KMS-11 (cell line): Measurements from ENCODE around the gene SKAP1.

Experiments used
- H2AFZ ChIP-seq: fragments of 200-600 bp; sonication (generic); 2 replicates; pipeline ENCODE4 v1.6.1; 2016; ENCODE audit warnings: antibody characterized with exemption, mixed run types, low read depth
- H3K27ac ChIP-seq: fragments of 200-600 bp; sonication (generic); 2 replicates; pipeline ENCODE4 v1.6.1; 2016; ENCODE audit warnings: mild to moderate bottlenecking, mixed run types
- H3K27me3 ChIP-seq: fragments of 200-600 bp; sonication (generic); 2 replicates; pipeline ENCODE4 v1.6.1; 2017; ENCODE audit warnings: mild to moderate bottlenecking, low read depth, mixed run types, moderate library complexity; ENCODE audit not compliant: insufficient read depth
- H3K36me3 ChIP-seq: fragments of 200-600 bp; sonication (generic); 2 replicates; pipeline ENCODE4 v1.6.1; 2017; ENCODE audit warnings: mild to moderate bottlenecking, mixed run types; ENCODE audit not compliant: insufficient read depth
- H3K4me1 ChIP-seq: fragments of 200-600 bp; sonication (generic); 2 replicates; pipeline ENCODE4 v1.6.1; 2016; ENCODE audit warnings: mild to moderate bottlenecking, low read depth, mixed run types; ENCODE audit not compliant: poor library complexity, severe bottlenecking
- H3K4me2 ChIP-seq: fragments of 200-600 bp; sonication (generic); 2 replicates; pipeline ENCODE4 v1.7.0; 2016; ENCODE audit warnings: mild to moderate bottlenecking, mixed run types
- H3K4me3 ChIP-seq: fragments of 200-600 bp; sonication (generic); IDR thresholded peaks from 2 replicates; pipeline ENCODE4 v1.6.1; 2017; ENCODE audit warnings: low read depth, low read length, mixed read lengths; ENCODE audit not compliant: insufficient read depth
- H3K79me2 ChIP-seq: fragments of 200-600 bp; sonication (generic); 2 replicates; pipeline ENCODE4 v1.6.1; 2016; ENCODE audit warnings: low read depth, mixed run types; ENCODE audit not compliant: insufficient read depth
- H3K9ac ChIP-seq: fragments of 200-600 bp; sonication (generic); 2 replicates; pipeline ENCODE4 v1.6.1; 2016; ENCODE audit warnings: mild to moderate bottlenecking, mixed run types
- H4K20me1 ChIP-seq: fragments of 200-600 bp; sonication (generic); 2 replicates; pipeline ENCODE4 v1.6.1; 2016; ENCODE audit warnings: mild to moderate bottlenecking, mixed run types; ENCODE audit not compliant: insufficient read depth
- TF ChIP-seq, protein P1 (sequence below): fragments of 200-600 bp; sonication (generic); conservative IDR thresholded peaks from 2 replicates; pipeline ENCODE4 v1.6.1; 2017; ENCODE audit warnings: low read depth, mild to moderate bottlenecking, antibody characterized with exemption, low read length, moderate library complexity, mixed read lengths

The SKAP1 gene

DNA sequence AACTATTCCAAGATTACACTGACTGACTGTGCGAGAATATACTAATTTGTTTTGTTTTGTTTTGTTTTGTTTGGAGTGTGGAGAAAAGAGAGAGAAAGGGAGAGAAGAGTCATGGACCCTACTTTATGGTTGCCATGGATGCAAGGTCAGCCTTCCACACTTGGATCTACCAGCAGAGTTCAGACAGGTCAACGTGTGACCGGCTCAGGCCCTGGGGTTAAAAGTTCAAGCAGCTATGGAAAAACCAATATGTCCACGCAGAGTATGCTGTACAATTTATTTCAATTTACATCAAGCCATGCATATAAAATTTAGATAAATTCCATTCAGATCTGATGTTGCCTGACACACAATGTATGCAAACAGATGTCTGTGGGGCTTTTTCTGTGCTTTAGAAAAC lies 122.8 kb downstream of the SKAP1 start:
- H3K79me2 ChIP-seq, result no peaks in the 10 kb centered on the region
- no peak overlapping the region for H2AFZ ChIP-seq
- no peak overlapping the region for H3K4me3 ChIP-seq
- no peak overlapping the region for H3K27ac ChIP-seq
- no peaks in the 10 kb centered on the region for H3K36me3 ChIP-seq
- peaks cover 14% of the 10 kb centered on the region for H3K4me1 ChIP-seq
- no peaks in the 10 kb centered on the region for H4K20me1 ChIP-seq
- TF ChIP-seq, protein P1, sequence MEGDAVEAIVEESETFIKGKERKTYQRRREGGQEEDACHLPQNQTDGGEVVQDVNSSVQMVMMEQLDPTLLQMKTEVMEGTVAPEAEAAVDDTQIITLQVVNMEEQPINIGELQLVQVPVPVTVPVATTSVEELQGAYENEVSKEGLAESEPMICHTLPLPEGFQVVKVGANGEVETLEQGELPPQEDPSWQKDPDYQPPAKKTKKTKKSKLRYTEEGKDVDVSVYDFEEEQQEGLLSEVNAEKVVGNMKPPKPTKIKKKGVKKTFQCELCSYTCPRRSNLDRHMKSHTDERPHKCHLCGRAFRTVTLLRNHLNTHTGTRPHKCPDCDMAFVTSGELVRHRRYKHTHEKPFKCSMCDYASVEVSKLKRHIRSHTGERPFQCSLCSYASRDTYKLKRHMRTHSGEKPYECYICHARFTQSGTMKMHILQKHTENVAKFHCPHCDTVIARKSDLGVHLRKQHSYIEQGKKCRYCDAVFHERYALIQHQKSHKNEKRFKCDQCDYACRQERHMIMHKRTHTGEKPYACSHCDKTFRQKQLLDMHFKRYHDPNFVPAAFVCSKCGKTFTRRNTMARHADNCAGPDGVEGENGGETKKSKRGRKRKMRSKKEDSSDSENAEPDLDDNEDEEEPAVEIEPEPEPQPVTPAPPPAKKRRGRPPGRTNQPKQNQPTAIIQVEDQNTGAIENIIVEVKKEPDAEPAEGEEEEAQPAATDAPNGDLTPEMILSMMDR, result no peak
- H3K27me3 ChIP-seq, result no peaks in the 10 kb centered on the region
- no peak overlapping the region for H3K9ac ChIP-seq
- no peak overlapping the region for H3K4me2 ChIP-seq

DNA sequence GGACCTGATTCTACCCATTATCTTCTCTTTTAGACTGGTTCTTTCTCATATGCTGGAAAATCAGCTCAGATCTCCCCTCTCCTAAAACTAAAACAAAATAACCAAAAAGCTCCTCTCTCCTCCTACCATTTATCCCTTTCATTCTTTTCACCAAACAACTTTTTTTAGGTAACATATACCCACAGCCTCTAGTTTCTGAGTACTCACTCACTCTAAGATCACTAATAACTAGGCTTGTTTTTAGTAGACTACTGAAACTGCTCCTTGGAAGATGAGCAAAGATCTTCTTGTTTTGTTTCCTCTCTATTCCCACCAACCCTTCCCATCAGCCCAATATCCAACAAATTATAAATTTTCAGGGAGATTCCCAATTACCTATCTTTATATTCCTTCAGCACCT lies 129.0 kb downstream of the SKAP1 start:
- H3K4me2 ChIP-seq, result no peak overlapping the region
- H3K27me3 ChIP-seq, result no peaks in the 10 kb centered on the region
- H3K36me3 ChIP-seq, result no peaks in the 10 kb centered on the region
- H3K4me1 ChIP-seq, result no peaks in the 10 kb centered on the region
- no peak overlapping the region for H2AFZ ChIP-seq
- H4K20me1 ChIP-seq, result no peaks in the 10 kb centered on the region
- no peaks in the 10 kb centered on the region for H3K79me2 ChIP-seq
- no peak overlapping the region for H3K4me3 ChIP-seq
- H3K27ac ChIP-seq, result no peak overlapping the region
- H3K9ac ChIP-seq, result no peak overlapping the region
- TF ChIP-seq, protein P1, result no peak

DNA sequence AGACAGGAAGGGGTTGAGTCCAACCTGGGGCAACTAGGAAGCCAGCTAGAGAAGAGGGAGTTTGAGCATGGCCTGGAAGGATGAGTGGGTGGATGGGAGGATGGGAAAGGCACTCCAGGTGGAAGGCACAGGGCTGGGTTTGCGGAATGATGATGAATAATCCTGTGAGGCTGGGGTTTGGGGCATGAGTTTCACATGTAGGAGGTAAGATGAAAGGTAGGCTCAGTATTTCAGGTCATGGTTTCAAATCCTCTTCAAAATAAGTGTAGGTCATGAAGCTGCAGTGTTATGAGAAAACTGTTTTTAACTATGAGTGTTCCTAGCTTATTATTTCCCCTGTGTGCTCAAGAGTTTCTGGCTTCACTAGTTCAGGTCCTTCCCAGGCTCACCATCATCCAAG lies 130.3 kb downstream of the SKAP1 start:
- Histone ChIP-seq H3K27ac (no peak overlapping the region), H3K4me3 (no peak overlapping the region), H3K36me3 (no peaks in the 10 kb centered on the region), H2AFZ (no peak overlapping the region), H3K9ac (no peak overlapping the region), H4K20me1 (no peaks in the 10 kb centered on the region), H3K79me2 (no peaks in the 10 kb centered on the region), H3K27me3 (no peaks in the 10 kb centered on the region), H3K4me2 (no peak overlapping the region), H3K4me1 (peaks cover 5% of the 10 kb centered on the region)
- TF ChIP-seq, protein P1, result no peak

DNA sequence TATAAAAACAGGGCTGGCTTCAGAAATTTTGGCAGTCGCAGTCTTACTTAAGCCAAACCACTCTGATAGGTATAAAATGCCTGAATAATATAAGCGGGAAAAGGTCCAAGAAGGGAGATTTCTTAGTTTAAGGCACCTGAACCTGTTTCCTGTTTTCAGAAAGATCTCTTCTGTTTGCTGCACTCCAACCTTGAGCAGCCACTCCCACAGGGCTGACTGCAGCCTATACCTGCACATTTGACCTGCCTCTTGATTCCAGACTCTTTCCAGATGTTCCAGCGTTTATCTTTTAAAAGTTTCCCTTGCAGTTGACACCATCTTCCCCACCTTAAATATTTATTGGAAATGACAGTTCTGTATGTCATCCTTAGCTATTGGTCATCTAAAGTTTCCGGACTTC lies 132.2 kb downstream of the SKAP1 start:
- H4K20me1 ChIP-seq, result no peaks in the 10 kb centered on the region
- H2AFZ ChIP-seq, result no peak overlapping the region
- no peak overlapping the region for H3K4me3 ChIP-seq
- TF ChIP-seq, protein P1, result no peak
- H3K4me2 ChIP-seq, result no peak overlapping the region
- no peak overlapping the region for H3K9ac ChIP-seq
- H3K27me3 ChIP-seq, result no peaks in the 10 kb centered on the region
- H3K27ac ChIP-seq, result no peak overlapping the region
- no peaks in the 10 kb centered on the region for H3K36me3 ChIP-seq
- H3K4me1 ChIP-seq, result peaks cover 5% of the 10 kb centered on the region
- H3K79me2 ChIP-seq, result no peaks in the 10 kb centered on the region
